ENCODE measurements around the gene ARID1B.

GRCh38 chr6:157206359-157206815 is 429.2 kb downstream of the ARID1B start:
- TF ChIP-seq ZNF550 (CRISPR knock-in tag; IDR thresholded peaks at IDR 0.05; ENCODE audit: borderline replicate concordance) (no peak), JDP2 (CRISPR knock-in tag; IDR thresholded peaks at IDR 0.05; ENCODE audit: borderline replicate concordance) (no peak), GABPB1 (CRISPR knock-in tag; IDR thresholded peaks at IDR 0.05) (no peak), EP300 (IDR thresholded peaks at IDR 0.05; ENCODE audit: low read depth in 2 of 2, low read length in 2 of 2) (no peak), EP300 (CRISPR knock-in tag; IDR thresholded peaks at IDR 0.05; ENCODE audit: borderline replicate concordance) (no peak), CEBPG (CRISPR knock-in tag; IDR thresholded peaks at IDR 0.05) (no peak), SUZ12 (IDR thresholded peaks at IDR 0.05; ENCODE audit: low read depth, low read length) (no peak), ZZZ3 (CRISPR knock-in tag; IDR thresholded peaks at IDR 0.05; ENCODE audit: borderline replicate concordance) (no peak), ETV6 (CRISPR knock-in tag; conservative IDR thresholded peaks at IDR 0.05) (no peak), RXRB (CRISPR knock-in tag; IDR thresholded peaks at IDR 0.05; ENCODE audit: borderline replicate concordance) (no peak), U2AF2 (IDR thresholded peaks at IDR 0.05; ENCODE audit: low read depth, low read length) (no peak), NFYB (CRISPR knock-in tag; IDR thresholded peaks at IDR 0.05) (no peak), ESRRA (CRISPR knock-in tag; IDR thresholded peaks at IDR 0.05; ENCODE audit: low read depth) (no peak), KLF9 (CRISPR knock-in tag; IDR thresholded peaks at IDR 0.05; ENCODE audit: low read depth) (no peak)
- TF ChIP-seq, protein P1, sequence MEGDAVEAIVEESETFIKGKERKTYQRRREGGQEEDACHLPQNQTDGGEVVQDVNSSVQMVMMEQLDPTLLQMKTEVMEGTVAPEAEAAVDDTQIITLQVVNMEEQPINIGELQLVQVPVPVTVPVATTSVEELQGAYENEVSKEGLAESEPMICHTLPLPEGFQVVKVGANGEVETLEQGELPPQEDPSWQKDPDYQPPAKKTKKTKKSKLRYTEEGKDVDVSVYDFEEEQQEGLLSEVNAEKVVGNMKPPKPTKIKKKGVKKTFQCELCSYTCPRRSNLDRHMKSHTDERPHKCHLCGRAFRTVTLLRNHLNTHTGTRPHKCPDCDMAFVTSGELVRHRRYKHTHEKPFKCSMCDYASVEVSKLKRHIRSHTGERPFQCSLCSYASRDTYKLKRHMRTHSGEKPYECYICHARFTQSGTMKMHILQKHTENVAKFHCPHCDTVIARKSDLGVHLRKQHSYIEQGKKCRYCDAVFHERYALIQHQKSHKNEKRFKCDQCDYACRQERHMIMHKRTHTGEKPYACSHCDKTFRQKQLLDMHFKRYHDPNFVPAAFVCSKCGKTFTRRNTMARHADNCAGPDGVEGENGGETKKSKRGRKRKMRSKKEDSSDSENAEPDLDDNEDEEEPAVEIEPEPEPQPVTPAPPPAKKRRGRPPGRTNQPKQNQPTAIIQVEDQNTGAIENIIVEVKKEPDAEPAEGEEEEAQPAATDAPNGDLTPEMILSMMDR (CRISPR knock-in tag; IDR thresholded peaks at IDR 0.05), result no peak
